ENCODE results near the gene SLC25A2. TPM values are rescaled to one million over a fixed set of nuclear protein-coding genes. Genes with fewer than 3 reads are reported as not detected.
"Not testable (repeated sequence)": the region's sequence is repeated elsewhere in the genome, so short reads cannot be mapped to it uniquely, and the experiment has no call there.

Gene SLC25A2
- total and polyA plus RNA-seq, 2 donors (not counting 1 experiment from before 2014, with no cell fraction given): 0.66 TPM; not detected in 1

GRCh38 chr5:141319202-141319601, 15.4 kb upstream of the SLC25A2 start:
- no peak for DNase-seq (ENCODE audit: low read depth in 2 of 2)
- Histone ChIP-seq H3K79me2 (ENCODE audit: control insufficient read depth, insufficient read depth, low read length) (peaks cover 25% of the 10 kb centered on the region), H3K4me3 (replicated peaks in 1 of 4; ENCODE audit: control extremely low read depth in 1 of 4, insufficient read depth in 1 of 4, low read depth in 3 of 4, low read length in 4 of 4) (peak overlapping the region in 2 of 4 experiments; percentile 89 to 99), H3K9me3 (ENCODE audit: control insufficient read depth, insufficient read depth, low read depth, low read length) (peaks cover 12% of the 10 kb centered on the region), H3K36me3 (ENCODE audit: control insufficient read depth, insufficient read depth, low read length) (peaks cover 5% of the 10 kb centered on the region), H4K20me1 (ENCODE audit: control insufficient read depth, extremely low read depth, insufficient read depth, low read length) (no peaks in the 10 kb centered on the region), H3K4me1 (ENCODE audit: control insufficient read depth, extremely low read depth, insufficient read depth, low read length) (no peaks in the 10 kb centered on the region), H2AFZ (ENCODE audit: low read length) (no peak overlapping the region), H3K27me3 (ENCODE audit: control insufficient read depth, insufficient read depth, low read length) (no peaks in the 10 kb centered on the region), H3K9ac (ENCODE audit: insufficient read depth, low read length) (no peak overlapping the region), H3K4me2 (ENCODE audit: extremely low read depth, insufficient read depth, low read length) (no peak overlapping the region), H3K27ac (ENCODE audit: insufficient read depth, low read length) (no peak overlapping the region)
- TF ChIP-seq EZH2 (IDR thresholded peaks at IDR 0.05; ENCODE audit: low read length, missing control alignments) (no peak), CTCF (conservative IDR thresholded peaks at IDR 0.05 in 1 of 2, IDR thresholded peaks at IDR 0.05 in 1 of 2; ENCODE audit: low read depth in 1 of 2, low read length in 2 of 2) (no peak)

GRCh38 chr5:141316963-141317362, 13.1 kb upstream of the SLC25A2 start:
- H3K4me2 ChIP-seq (ENCODE audit: extremely low read depth, insufficient read depth, low read length); H3K36me3 ChIP-seq (ENCODE audit: control insufficient read depth, insufficient read depth, low read length); H2AFZ ChIP-seq (ENCODE audit: low read length); H3K27me3 ChIP-seq (ENCODE audit: control insufficient read depth, insufficient read depth, low read length); DNase-seq (ENCODE audit: low read depth in 2 of 2); H3K4me1 ChIP-seq (ENCODE audit: control insufficient read depth, extremely low read depth, insufficient read depth, low read length); H3K27ac ChIP-seq (ENCODE audit: insufficient read depth, low read length); H3K9ac ChIP-seq (ENCODE audit: insufficient read depth, low read length); H3K4me3 ChIP-seq (replicated peaks in 1 of 4; ENCODE audit: control extremely low read depth in 1 of 4, insufficient read depth in 1 of 4, low read depth in 3 of 4, low read length in 4 of 4); H4K20me1 ChIP-seq (ENCODE audit: control insufficient read depth, extremely low read depth, insufficient read depth, low read length): not testable (repeated sequence)
- H3K79me2 ChIP-seq (ENCODE audit: control insufficient read depth, insufficient read depth, low read length): peaks cover 25% of the 10 kb centered on the region
- peaks cover 12% of the 10 kb centered on the region for H3K9me3 ChIP-seq (ENCODE audit: control insufficient read depth, insufficient read depth, low read depth, low read length)

GRCh38 chr5:141313711-141314110, 9.9 kb upstream of the SLC25A2 start:
- H3K36me3 ChIP-seq (ENCODE audit: control insufficient read depth, insufficient read depth, low read length): no peaks in the 10 kb centered on the region
- no peaks in the 10 kb centered on the region for H3K4me1 ChIP-seq (ENCODE audit: control insufficient read depth, extremely low read depth, insufficient read depth, low read length)
- no peak overlapping the region for H3K9ac ChIP-seq (ENCODE audit: insufficient read depth, low read length)
- H3K27ac ChIP-seq (ENCODE audit: insufficient read depth, low read length): no peak overlapping the region
- no peak for DNase-seq (ENCODE audit: low read depth in 2 of 2)
- H3K4me3 ChIP-seq (replicated peaks in 1 of 4; ENCODE audit: control extremely low read depth in 1 of 4, insufficient read depth in 1 of 4, low read depth in 3 of 4, low read length in 4 of 4): no peak overlapping the region
- no peak overlapping the region for H3K4me2 ChIP-seq (ENCODE audit: extremely low read depth, insufficient read depth, low read length)
- H2AFZ ChIP-seq (ENCODE audit: low read length): no peak overlapping the region
- H3K79me2 ChIP-seq (ENCODE audit: control insufficient read depth, insufficient read depth, low read length): peaks cover 12% of the 10 kb centered on the region
- TF ChIP-seq EZH2 (IDR thresholded peaks at IDR 0.05; ENCODE audit: low read length, missing control alignments) (no peak), CTCF (conservative IDR thresholded peaks at IDR 0.05 in 1 of 2, IDR thresholded peaks at IDR 0.05 in 1 of 2; ENCODE audit: low read depth in 1 of 2, low read length in 2 of 2) (no peak)
- peaks cover 3% of the 10 kb centered on the region for H3K9me3 ChIP-seq (ENCODE audit: control insufficient read depth, insufficient read depth, low read depth, low read length)
- H4K20me1 ChIP-seq (ENCODE audit: control insufficient read depth, extremely low read depth, insufficient read depth, low read length): no peaks in the 10 kb centered on the region
- H3K27me3 ChIP-seq (ENCODE audit: control insufficient read depth, insufficient read depth, low read length): no peaks in the 10 kb centered on the region
